ENCODE data around the gene HDAC2.
"Not testable (repeated sequence)": the region's sequence is repeated elsewhere in the genome, so short reads cannot be mapped to it uniquely, and the experiment has no call there.

HDAC2 gene

GRCh38 chr6:114000069-114000468 lies 29.1 kb upstream of the HDAC2 start:
- Histone ChIP-seq H3K9me3 (ENCODE audit: control insufficient read depth in 1 of 2, low read length in 2 of 2) (no peaks in the 10 kb centered on the region), H3K27me3 (ENCODE audit: control insufficient read depth in 1 of 2, insufficient read depth in 2 of 2, low read length in 2 of 2) (no peaks in the 10 kb centered on the region), H3K36me3 (ENCODE audit: control insufficient read depth in 1 of 2, insufficient read depth in 2 of 2, low read length in 2 of 2) (no peaks in the 10 kb centered on the region), H3K4me3 (ENCODE audit: low read depth in 1 of 2, low read length in 2 of 2) (no peak overlapping the region), H3K4me1 (ENCODE audit: control insufficient read depth in 1 of 2, insufficient read depth in 2 of 2, low read length in 2 of 2) (peaks cover 4 to 5% of the 10 kb centered on the region in 2 donors), H3K27ac (ENCODE audit: low read depth, low read length) (no peak overlapping the region), H3K9ac (ENCODE audit: low read depth in 1 of 2, low read length in 2 of 2) (no peak overlapping the region)

- H3K9ac ChIP-seq (ENCODE audit: low read depth in 1 of 2, low read length in 2 of 2): no peak overlapping the region
- H3K9me3 ChIP-seq (ENCODE audit: control insufficient read depth in 1 of 2, low read length in 2 of 2): no peaks in the 10 kb centered on the region
- no peaks in the 10 kb centered on the region for H3K36me3 ChIP-seq (ENCODE audit: control insufficient read depth in 1 of 2, insufficient read depth in 2 of 2, low read length in 2 of 2)
- peaks cover 4 to 8% of the 10 kb centered on the region in 2 donors for H3K4me1 ChIP-seq (ENCODE audit: control insufficient read depth in 1 of 2, insufficient read depth in 2 of 2, low read length in 2 of 2)
- no peak overlapping the region for H3K27ac ChIP-seq (ENCODE audit: low read depth, low read length)
- no peaks in the 10 kb centered on the region for H3K27me3 ChIP-seq (ENCODE audit: control insufficient read depth in 1 of 2, insufficient read depth in 2 of 2, low read length in 2 of 2)
- no peak overlapping the region for H3K4me3 ChIP-seq (ENCODE audit: low read depth in 1 of 2, low read length in 2 of 2)
Observed at GRCh38 chr6:113999284-113999683, 28.3 kb upstream of the HDAC2 start.

GRCh38 chr6:113998811-113999210 lies 27.9 kb upstream of the HDAC2 start:
- H3K4me1 ChIP-seq (ENCODE audit: control insufficient read depth in 1 of 2, insufficient read depth in 2 of 2, low read length in 2 of 2): peaks cover 4 to 8% of the 10 kb centered on the region in 2 donors
- H3K27ac ChIP-seq (ENCODE audit: low read depth, low read length): no peak overlapping the region
- H3K9ac ChIP-seq (ENCODE audit: low read depth in 1 of 2, low read length in 2 of 2): no peak overlapping the region
- no peaks in the 10 kb centered on the region for H3K36me3 ChIP-seq (ENCODE audit: control insufficient read depth in 1 of 2, insufficient read depth in 2 of 2, low read length in 2 of 2)
- H3K4me3 ChIP-seq (ENCODE audit: low read depth in 1 of 2, low read length in 2 of 2): no peak overlapping the region
- no peaks in the 10 kb centered on the region for H3K9me3 ChIP-seq (ENCODE audit: control insufficient read depth in 1 of 2, low read length in 2 of 2)
- H3K27me3 ChIP-seq (ENCODE audit: control insufficient read depth in 1 of 2, insufficient read depth in 2 of 2, low read length in 2 of 2): no peaks in the 10 kb centered on the region

DNA sequence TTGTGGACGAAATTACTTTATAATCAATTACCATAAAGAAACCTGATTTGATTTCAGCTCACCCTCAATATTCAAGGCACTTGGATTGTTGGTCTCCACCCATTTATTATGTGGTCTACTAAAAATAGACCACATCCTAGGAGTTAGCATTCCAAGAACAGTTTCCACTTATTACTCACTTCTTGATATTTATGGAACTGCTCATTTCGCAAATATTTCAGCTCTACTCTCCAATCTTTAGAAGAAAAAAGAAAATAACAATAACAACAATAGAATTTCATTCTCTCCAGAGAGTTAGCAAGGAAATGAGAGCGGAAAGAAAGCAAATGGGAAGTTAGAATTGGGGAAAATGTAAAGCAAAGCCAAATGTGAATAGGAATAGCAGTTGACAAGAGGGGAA lies 26.2 kb upstream of the HDAC2 start:
- Histone ChIP-seq H3K27me3 (ENCODE audit: control insufficient read depth in 1 of 2, insufficient read depth in 2 of 2, low read length in 2 of 2) (no peaks in the 10 kb centered on the region), H3K9me3 (ENCODE audit: control insufficient read depth in 1 of 2, low read length in 2 of 2) (no peaks in the 10 kb centered on the region), H3K4me1 (ENCODE audit: control insufficient read depth in 1 of 2, insufficient read depth in 2 of 2, low read length in 2 of 2) (peaks cover 4 to 8% of the 10 kb centered on the region in 2 donors), H3K27ac (ENCODE audit: low read depth, low read length) (no peak overlapping the region), H3K4me3 (ENCODE audit: low read depth in 1 of 2, low read length in 2 of 2) (no peak overlapping the region), H3K36me3 (ENCODE audit: control insufficient read depth in 1 of 2, insufficient read depth in 2 of 2, low read length in 2 of 2) (no peaks in the 10 kb centered on the region), H3K9ac (ENCODE audit: low read depth in 1 of 2, low read length in 2 of 2) (no peak overlapping the region)

DNA sequence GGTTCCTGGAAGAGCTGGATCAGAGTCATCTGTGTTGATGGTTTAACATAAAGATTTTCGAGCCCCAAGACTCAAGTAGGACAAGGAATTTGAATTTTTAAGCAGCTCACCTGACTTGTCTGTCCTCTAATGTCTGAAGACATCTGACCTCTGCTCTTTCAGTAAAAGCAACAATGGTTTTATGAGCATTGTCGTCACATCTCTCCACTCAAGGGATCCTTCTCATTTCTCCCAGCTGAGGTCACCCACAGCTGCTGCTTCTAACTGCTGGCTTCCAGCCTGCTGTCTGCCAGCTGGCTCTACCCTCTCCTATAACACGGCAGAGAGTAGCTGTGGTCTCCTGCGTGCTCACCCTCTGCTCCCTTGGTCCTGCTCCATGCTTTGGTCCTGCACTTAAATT lies 24.7 kb upstream of the HDAC2 start:
- no peak overlapping the region for H3K4me3 ChIP-seq (ENCODE audit: low read depth in 1 of 2, low read length in 2 of 2)

GRCh38 chr6:113994934-113995342 lies 24.0 kb upstream of the HDAC2 start:
- Histone ChIP-seq H3K4me3 (ENCODE audit: low read depth in 1 of 2, low read length in 2 of 2) (no peak overlapping the region), H3K4me1 (ENCODE audit: control insufficient read depth in 1 of 2, insufficient read depth in 2 of 2, low read length in 2 of 2) (peaks cover 4 to 8% of the 10 kb centered on the region in 2 donors), H3K27ac (ENCODE audit: low read depth, low read length) (no peak overlapping the region), H3K9me3 (ENCODE audit: control insufficient read depth in 1 of 2, low read length in 2 of 2) (no peaks in the 10 kb centered on the region), H3K27me3 (ENCODE audit: control insufficient read depth in 1 of 2, insufficient read depth in 2 of 2, low read length in 2 of 2) (no peaks in the 10 kb centered on the region), H3K9ac (ENCODE audit: low read depth in 1 of 2, low read length in 2 of 2) (no peak overlapping the region), H3K36me3 (ENCODE audit: control insufficient read depth in 1 of 2, insufficient read depth in 2 of 2, low read length in 2 of 2) (no peaks in the 10 kb centered on the region)

More for the DNA sequence above, 24.7 kb upstream of the HDAC2 start:
- H3K9ac ChIP-seq (ENCODE audit: low read depth in 1 of 2, low read length in 2 of 2): no peak overlapping the region
- H3K27ac ChIP-seq (ENCODE audit: low read depth, low read length): no peak overlapping the region
- H3K9me3 ChIP-seq (ENCODE audit: control insufficient read depth in 1 of 2, low read length in 2 of 2): no peaks in the 10 kb centered on the region
- no peaks in the 10 kb centered on the region for H3K27me3 ChIP-seq (ENCODE audit: control insufficient read depth in 1 of 2, insufficient read depth in 2 of 2, low read length in 2 of 2)
- peaks cover 4 to 8% of the 10 kb centered on the region in 2 donors for H3K4me1 ChIP-seq (ENCODE audit: control insufficient read depth in 1 of 2, insufficient read depth in 2 of 2, low read length in 2 of 2)
- H3K36me3 ChIP-seq (ENCODE audit: control insufficient read depth in 1 of 2, insufficient read depth in 2 of 2, low read length in 2 of 2): no peaks in the 10 kb centered on the region

DNA sequence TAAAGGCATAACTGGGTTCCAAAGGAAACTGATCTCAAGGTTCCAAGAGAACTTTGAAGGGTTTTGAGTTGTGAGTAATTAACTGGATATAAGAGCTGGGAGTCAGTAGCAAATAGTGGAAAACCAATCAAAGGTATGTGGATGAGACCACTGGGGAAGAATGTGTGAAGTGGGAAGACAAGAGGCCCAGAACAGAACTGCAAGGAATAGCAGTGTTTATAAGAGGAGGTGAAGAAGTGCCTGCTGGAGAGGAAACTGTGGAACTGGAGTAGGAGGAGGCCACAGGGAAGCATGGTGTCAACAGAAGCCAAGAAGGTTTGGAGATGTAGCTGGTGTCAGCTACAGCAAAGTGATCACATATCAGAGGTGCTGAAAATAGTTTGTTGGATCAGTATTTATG lies 18.7 kb upstream of the HDAC2 start:
- no peak overlapping the region for H3K27ac ChIP-seq (ENCODE audit: low read depth, low read length)

DNA sequence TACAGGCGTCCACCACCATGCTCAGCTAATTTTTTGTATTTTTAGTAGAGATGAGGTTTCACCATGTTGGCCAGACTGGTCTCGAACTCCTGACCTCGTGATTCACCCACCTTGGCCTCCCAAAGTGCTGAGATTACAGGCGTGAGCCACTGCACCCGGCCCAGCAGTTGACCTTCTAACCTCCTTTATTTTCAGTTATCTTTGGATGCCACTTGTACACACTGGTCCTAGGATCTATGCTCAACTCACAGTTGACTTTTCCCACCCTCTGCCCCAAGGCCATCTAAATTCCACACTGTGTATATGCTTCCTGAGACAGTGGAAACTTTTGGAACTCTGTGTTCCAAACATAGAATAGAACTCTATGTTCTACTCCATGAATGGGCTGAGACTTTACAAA lies 11.7 kb upstream of the HDAC2 start:
- H3K4me1 ChIP-seq (ENCODE audit: control insufficient read depth in 1 of 2, insufficient read depth in 2 of 2, low read length in 2 of 2); H3K9me3 ChIP-seq (ENCODE audit: control insufficient read depth in 1 of 2, low read length in 2 of 2); H3K36me3 ChIP-seq (ENCODE audit: control insufficient read depth in 1 of 2, insufficient read depth in 2 of 2, low read length in 2 of 2); H3K27ac ChIP-seq (ENCODE audit: low read depth, low read length); H3K9ac ChIP-seq (ENCODE audit: low read depth in 1 of 2, low read length in 2 of 2); H3K27me3 ChIP-seq (ENCODE audit: control insufficient read depth in 1 of 2, insufficient read depth in 2 of 2, low read length in 2 of 2); H3K4me3 ChIP-seq (ENCODE audit: low read depth in 1 of 2, low read length in 2 of 2): not testable (repeated sequence)

More for the DNA sequence above, 18.7 kb upstream of the HDAC2 start:
- no peaks in the 10 kb centered on the region for H3K9me3 ChIP-seq (ENCODE audit: control insufficient read depth in 1 of 2, low read length in 2 of 2)
- no peak overlapping the region for H3K4me3 ChIP-seq (ENCODE audit: low read depth in 1 of 2, low read length in 2 of 2)
- no peak overlapping the region for H3K9ac ChIP-seq (ENCODE audit: low read depth in 1 of 2, low read length in 2 of 2)
- H3K27me3 ChIP-seq (ENCODE audit: control insufficient read depth in 1 of 2, insufficient read depth in 2 of 2, low read length in 2 of 2): no peaks in the 10 kb centered on the region
- H3K4me1 ChIP-seq (ENCODE audit: control insufficient read depth in 1 of 2, insufficient read depth in 2 of 2, low read length in 2 of 2): no peaks in the 10 kb centered on the region
- H3K36me3 ChIP-seq (ENCODE audit: control insufficient read depth in 1 of 2, insufficient read depth in 2 of 2, low read length in 2 of 2): no peaks in the 10 kb centered on the region

GRCh38 chr6:113982055-113982550 lies 11.2 kb upstream of the HDAC2 start:
- Histone ChIP-seq H3K27me3 (ENCODE audit: control insufficient read depth in 1 of 2, insufficient read depth in 2 of 2, low read length in 2 of 2) (no peaks in the 10 kb centered on the region), H3K4me3 (ENCODE audit: low read depth in 1 of 2, low read length in 2 of 2) (no peak overlapping the region), H3K27ac (ENCODE audit: low read depth, low read length) (no peak overlapping the region), H3K4me1 (ENCODE audit: control insufficient read depth in 1 of 2, insufficient read depth in 2 of 2, low read length in 2 of 2) (no peaks in the 10 kb centered on the region), H3K9ac (ENCODE audit: low read depth in 1 of 2, low read length in 2 of 2) (no peak overlapping the region), H3K36me3 (ENCODE audit: control insufficient read depth in 1 of 2, insufficient read depth in 2 of 2, low read length in 2 of 2) (no peaks in the 10 kb centered on the region), H3K9me3 (ENCODE audit: control insufficient read depth in 1 of 2, low read length in 2 of 2) (no peaks in the 10 kb centered on the region)

DNA sequence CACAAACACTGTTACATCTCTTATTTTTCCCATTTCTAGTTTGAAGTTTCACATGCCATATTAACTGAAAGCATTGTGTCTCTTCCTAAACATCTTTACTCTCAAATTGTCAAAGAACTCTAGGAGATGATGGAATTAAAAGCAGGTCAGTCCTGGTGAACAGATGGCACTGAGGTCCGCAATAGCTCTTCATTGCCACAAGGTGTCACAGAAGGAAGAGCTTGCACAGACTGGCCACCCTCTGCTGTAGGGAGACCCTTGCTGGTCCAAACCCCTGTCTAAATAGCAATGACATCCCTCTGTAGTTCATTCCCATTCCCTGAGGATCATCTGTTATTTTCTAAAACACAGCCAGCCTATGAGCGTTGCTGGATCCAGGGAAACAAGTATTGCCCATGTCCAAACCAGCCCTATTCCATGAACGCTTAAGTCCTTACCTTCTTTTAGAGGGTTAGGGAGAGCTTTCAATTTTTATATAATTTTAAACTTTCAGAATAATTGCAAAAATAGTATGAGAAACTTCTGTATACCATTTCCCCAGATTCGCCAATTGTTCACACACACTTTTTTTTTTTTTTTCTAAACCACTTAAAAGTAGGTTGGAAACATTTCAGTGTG lies 10.1 kb upstream of the HDAC2 start:
- no peaks in the 10 kb centered on the region for H3K27me3 ChIP-seq (ENCODE audit: control insufficient read depth in 1 of 2, insufficient read depth in 2 of 2, low read length in 2 of 2)

More for the DNA sequence above, 10.1 kb upstream of the HDAC2 start:
- Histone ChIP-seq H3K9ac (ENCODE audit: low read depth in 1 of 2, low read length in 2 of 2) (no peak overlapping the region), H3K27ac (ENCODE audit: low read depth, low read length) (no peak overlapping the region), H3K9me3 (ENCODE audit: control insufficient read depth in 1 of 2, low read length in 2 of 2) (no peaks in the 10 kb centered on the region), H3K4me1 (ENCODE audit: control insufficient read depth in 1 of 2, insufficient read depth in 2 of 2, low read length in 2 of 2) (no peaks in the 10 kb centered on the region), H3K36me3 (ENCODE audit: control insufficient read depth in 1 of 2, insufficient read depth in 2 of 2, low read length in 2 of 2) (no peaks in the 10 kb centered on the region), H3K4me3 (ENCODE audit: low read depth in 1 of 2, low read length in 2 of 2) (no peak overlapping the region)
